Measurements from ENCODE around the gene PLXNA4.

PLXNA4 gene

DNA sequence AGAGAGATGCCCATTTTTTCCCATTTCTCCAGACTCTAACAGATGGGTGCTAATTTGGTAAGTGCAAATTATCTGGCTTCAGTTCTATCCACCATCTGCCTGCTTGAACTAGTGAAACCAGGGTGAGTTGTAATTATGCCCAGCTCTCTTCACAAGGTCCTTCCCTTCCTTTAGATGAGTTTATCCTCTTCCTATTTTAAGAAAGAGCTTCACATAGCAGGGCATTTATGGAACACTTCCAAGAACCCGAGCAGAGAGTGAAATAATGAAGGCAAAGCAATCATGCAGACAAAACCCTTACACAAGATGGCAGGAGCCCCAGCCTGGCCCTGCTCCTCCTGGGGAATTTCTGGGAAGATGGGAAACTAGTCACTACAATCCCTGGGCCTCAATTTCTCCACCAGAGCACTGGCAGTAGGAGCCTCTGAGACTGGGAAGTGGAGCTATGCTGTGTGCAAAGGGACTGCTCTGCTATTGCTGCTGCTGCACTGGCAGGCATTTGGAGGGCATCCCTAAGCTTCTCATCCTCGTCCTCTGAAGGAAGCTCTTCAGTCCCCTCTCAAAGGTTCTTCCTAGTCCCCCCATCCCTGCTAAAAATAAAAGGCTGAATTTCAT is 33.7 kb upstream of the PLXNA4 start:
- no peak overlapping the region for H3K4me2 ChIP-seq (ENCODE audit: low read length)
- H3K27ac ChIP-seq (ENCODE audit: low read depth, low read length, poor library complexity, severe bottlenecking): no peak overlapping the region
- no peaks in the 10 kb centered on the region for H3K36me3 ChIP-seq (ENCODE audit: insufficient read depth, low read length)
- no peaks in the 10 kb centered on the region for H4K20me1 ChIP-seq (ENCODE audit: insufficient read depth, low read length)
- no peak overlapping the region for H2AFZ ChIP-seq (ENCODE audit: low read length)
- H3F3A ChIP-seq (ENCODE audit: insufficient read depth, low read length): no peaks in the 10 kb centered on the region
- 0 out of 2 replicates have a peak, but pooled peaks cover 5% of the 10 kb centered on the region for H3K27me3 ChIP-seq (ENCODE audit: insufficient read depth, low read length)
- H3K4me1 ChIP-seq (ENCODE audit: insufficient read depth, low read length, severe bottlenecking): no peaks in the 10 kb centered on the region
- H3K79me2 ChIP-seq (ENCODE audit: insufficient read depth, low read length): no peaks in the 10 kb centered on the region
- H3K9me3 ChIP-seq (ENCODE audit: low read length): no peaks in the 10 kb centered on the region
- TF ChIP-seq, protein P1, sequence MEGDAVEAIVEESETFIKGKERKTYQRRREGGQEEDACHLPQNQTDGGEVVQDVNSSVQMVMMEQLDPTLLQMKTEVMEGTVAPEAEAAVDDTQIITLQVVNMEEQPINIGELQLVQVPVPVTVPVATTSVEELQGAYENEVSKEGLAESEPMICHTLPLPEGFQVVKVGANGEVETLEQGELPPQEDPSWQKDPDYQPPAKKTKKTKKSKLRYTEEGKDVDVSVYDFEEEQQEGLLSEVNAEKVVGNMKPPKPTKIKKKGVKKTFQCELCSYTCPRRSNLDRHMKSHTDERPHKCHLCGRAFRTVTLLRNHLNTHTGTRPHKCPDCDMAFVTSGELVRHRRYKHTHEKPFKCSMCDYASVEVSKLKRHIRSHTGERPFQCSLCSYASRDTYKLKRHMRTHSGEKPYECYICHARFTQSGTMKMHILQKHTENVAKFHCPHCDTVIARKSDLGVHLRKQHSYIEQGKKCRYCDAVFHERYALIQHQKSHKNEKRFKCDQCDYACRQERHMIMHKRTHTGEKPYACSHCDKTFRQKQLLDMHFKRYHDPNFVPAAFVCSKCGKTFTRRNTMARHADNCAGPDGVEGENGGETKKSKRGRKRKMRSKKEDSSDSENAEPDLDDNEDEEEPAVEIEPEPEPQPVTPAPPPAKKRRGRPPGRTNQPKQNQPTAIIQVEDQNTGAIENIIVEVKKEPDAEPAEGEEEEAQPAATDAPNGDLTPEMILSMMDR (IDR thresholded peaks at IDR 0.05; ENCODE audit: low read length): no peak
- no peak for TF ChIP-seq EZH2 (IDR thresholded peaks at IDR 0.05; ENCODE audit: borderline replicate concordance, low read length)
- no peak overlapping the region for H3K4me3 ChIP-seq (ENCODE audit: low read depth, low read length, poor library complexity, severe bottlenecking)
- no peak overlapping the region for H3K9ac ChIP-seq (ENCODE audit: low read length)
- no peaks in the 10 kb centered on the region for H3K9me2 ChIP-seq (ENCODE audit: low read depth, low read length)

DNA sequence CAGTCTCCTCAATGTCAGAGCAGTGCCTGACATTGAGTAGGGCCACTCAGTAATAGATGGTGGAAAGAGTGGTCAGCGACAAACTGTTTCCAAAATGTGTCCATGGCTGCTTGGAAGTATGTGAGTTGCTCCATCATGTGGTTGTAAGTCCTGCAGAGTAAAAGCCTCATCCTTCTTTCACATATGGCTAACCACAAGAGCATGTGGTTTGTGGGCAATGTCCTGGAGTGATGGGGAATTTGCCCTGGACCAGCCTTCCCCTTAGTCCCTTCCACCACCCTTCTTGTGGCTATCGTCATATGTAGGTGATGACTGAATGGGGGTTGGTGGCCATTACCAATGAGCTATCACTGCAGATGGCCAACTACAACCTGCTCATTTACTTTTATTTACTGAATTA is 33.0 kb upstream of the PLXNA4 start:
- Histone ChIP-seq H3K9ac (ENCODE audit: low read length) (no peak overlapping the region), H3K9me3 (ENCODE audit: low read length) (no peaks in the 10 kb centered on the region), H3K27ac (ENCODE audit: low read depth, low read length, poor library complexity, severe bottlenecking) (no peak overlapping the region), H3F3A (ENCODE audit: insufficient read depth, low read length) (no peaks in the 10 kb centered on the region), H3K9me2 (ENCODE audit: low read depth, low read length) (no peaks in the 10 kb centered on the region), H3K27me3 (ENCODE audit: insufficient read depth, low read length) (0 out of 2 replicates have a peak, but pooled peaks cover 1% of the 10 kb centered on the region), H3K4me3 (ENCODE audit: low read depth, low read length, poor library complexity, severe bottlenecking) (no peak overlapping the region), H2AFZ (ENCODE audit: low read length) (no peak overlapping the region), H3K36me3 (ENCODE audit: insufficient read depth, low read length) (no peaks in the 10 kb centered on the region), H3K79me2 (ENCODE audit: insufficient read depth, low read length) (no peaks in the 10 kb centered on the region), H3K4me2 (ENCODE audit: low read length) (no peak overlapping the region), H4K20me1 (ENCODE audit: insufficient read depth, low read length) (no peaks in the 10 kb centered on the region), H3K4me1 (ENCODE audit: insufficient read depth, low read length, severe bottlenecking) (no peaks in the 10 kb centered on the region)
- TF ChIP-seq, protein P1 (IDR thresholded peaks at IDR 0.05; ENCODE audit: low read length): no peak
- TF ChIP-seq EZH2 (IDR thresholded peaks at IDR 0.05; ENCODE audit: borderline replicate concordance, low read length): no peak

DNA sequence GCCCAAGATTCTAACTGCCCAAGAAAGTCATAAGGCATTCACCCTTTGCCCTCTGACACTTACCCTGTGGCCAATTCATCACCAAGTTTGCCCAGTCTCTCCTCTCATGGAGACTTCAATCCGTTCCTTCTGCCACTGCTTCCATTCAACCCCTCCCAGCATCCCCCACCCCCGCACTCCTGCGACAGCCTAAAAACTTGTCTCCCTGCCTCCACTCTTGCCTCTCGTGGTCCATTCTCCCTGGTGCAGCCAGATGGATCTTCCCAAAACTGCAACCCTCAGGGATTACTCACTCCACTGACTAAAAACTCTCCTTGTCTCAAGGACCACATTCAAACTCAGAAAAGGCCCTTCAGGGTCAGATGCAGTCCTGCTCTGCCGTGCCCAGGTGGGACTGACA is 32.3 kb upstream of the PLXNA4 start:
- no peak overlapping the region for H2AFZ ChIP-seq (ENCODE audit: low read length)
- H3K9ac ChIP-seq (ENCODE audit: low read length): no peak overlapping the region
- no peaks in the 10 kb centered on the region for H3K9me3 ChIP-seq (ENCODE audit: low read length)
- H3K27ac ChIP-seq (ENCODE audit: low read depth, low read length, poor library complexity, severe bottlenecking): no peak overlapping the region
- H3K79me2 ChIP-seq (ENCODE audit: insufficient read depth, low read length): no peaks in the 10 kb centered on the region
- no peaks in the 10 kb centered on the region for H3K4me1 ChIP-seq (ENCODE audit: insufficient read depth, low read length, severe bottlenecking)
- no peaks in the 10 kb centered on the region for H3F3A ChIP-seq (ENCODE audit: insufficient read depth, low read length)
- no peaks in the 10 kb centered on the region for H4K20me1 ChIP-seq (ENCODE audit: insufficient read depth, low read length)
- no peak for TF ChIP-seq EZH2 (IDR thresholded peaks at IDR 0.05; ENCODE audit: borderline replicate concordance, low read length)
- TF ChIP-seq, protein P1 (IDR thresholded peaks at IDR 0.05; ENCODE audit: low read length): no peak
- no peak overlapping the region for H3K4me3 ChIP-seq (ENCODE audit: low read depth, low read length, poor library complexity, severe bottlenecking)
- H3K9me2 ChIP-seq (ENCODE audit: low read depth, low read length): no peaks in the 10 kb centered on the region
- H3K4me2 ChIP-seq (ENCODE audit: low read length): no peak overlapping the region
- H3K36me3 ChIP-seq (ENCODE audit: insufficient read depth, low read length): no peaks in the 10 kb centered on the region
- no peaks in the 10 kb centered on the region for H3K27me3 ChIP-seq (ENCODE audit: insufficient read depth, low read length)
